Lower lobe of right lung (tissue), 2 donors: Measurements from ENCODE around the gene EHD4. TPM values are rescaled to one million over a fixed set of nuclear protein-coding genes. Genes with fewer than 3 reads are reported as not detected.

ENCODE experiments used
- ATAC-seq, 2 donors: fragments of 200-7000 bp; cut with Tn5 transposase; one replicate each; pipeline ENCODE4 v1.9.1; 2020 to 2022; ENCODE audit warnings: mild to moderate bottlenecking in 2 of 2, moderate library complexity in 2 of 2
- DNase-seq: peaks from one replicate; pipeline ENCODE4 v3.0.0-alpha.2; 2020
- H3K27ac ChIP-seq: fragments of 200-600 bp; one replicate; pipeline ENCODE4 v1.8.0; 2022
- H3K27me3 ChIP-seq: fragments of 200-600 bp; one replicate; pipeline ENCODE4 v1.8.0; 2022; ENCODE audit warnings: low read depth
- H3K36me3 ChIP-seq: fragments of 200-600 bp; one replicate; pipeline ENCODE4 v1.8.0; 2022; ENCODE audit warnings: mild to moderate bottlenecking
- H3K4me1 ChIP-seq: fragments of 200-600 bp; one replicate; pipeline ENCODE4 v1.8.0; 2022
- H3K4me3 ChIP-seq: fragments of 200-600 bp; one replicate; pipeline ENCODE4 v1.8.0; 2022; ENCODE audit warnings: mild to moderate bottlenecking
- H3K9me3 ChIP-seq: fragments of 200-600 bp; one replicate; pipeline ENCODE4 v1.8.0; 2022
- intact Hi-C: fragments of 100-400 bp; cut with DNase I; formaldehyde crosslinking; loops from one replicate; pipeline ENCODE4 v1.11.0; 2022
- total RNA-seq: library from RNA; stranded (reverse); fragmentation: NEBNext Ultra II Directional; extraction: Animal tissue kit (Norgen Biotek cat#: 25700); gene quantifications from one replicate; pipeline ENCODE4 v1.2.1, GENCODE V29; 2021
- TF ChIP-seq, protein P1 (sequence below): fragments of 200-600 bp; IDR thresholded peaks from one replicate; pipeline ENCODE4 v1.8.0; 2022; ENCODE audit warnings: antibody characterized with exemption, mild to moderate bottlenecking
- donor health status: DM: no; HTN: yes; CAD: no; lungs with severe emphysema.

The EHD4 gene
- total RNA-seq, 1 donor from 2014 or later: 35.0 TPM

DNA sequence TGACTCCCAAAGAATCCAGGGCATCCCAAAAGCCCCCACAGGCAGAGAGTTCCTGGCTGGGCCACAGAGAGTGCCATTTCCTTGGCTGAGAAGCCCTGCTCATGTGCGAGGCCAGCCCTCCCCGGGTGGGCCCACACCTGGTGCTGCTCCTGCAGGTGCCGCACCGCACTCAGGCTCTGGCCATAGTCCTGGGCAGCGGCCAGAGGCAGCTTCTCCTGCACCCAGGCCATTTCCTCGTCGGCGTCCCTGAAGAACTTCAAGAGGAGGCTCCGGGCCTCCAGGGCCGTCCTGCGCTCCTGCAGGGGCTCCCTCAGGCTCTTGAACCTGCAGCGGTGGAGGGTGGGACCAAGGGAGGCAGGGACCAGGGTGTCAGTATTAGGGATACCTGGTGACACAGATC is 115.6 kb downstream of the EHD4 start:
- no peak overlapping the region for H3K27ac ChIP-seq
- H3K4me1 ChIP-seq: peaks cover 13% of the 10 kb centered on the region
- no peaks in the 10 kb centered on the region for H3K9me3 ChIP-seq
- TF ChIP-seq, protein P1, sequence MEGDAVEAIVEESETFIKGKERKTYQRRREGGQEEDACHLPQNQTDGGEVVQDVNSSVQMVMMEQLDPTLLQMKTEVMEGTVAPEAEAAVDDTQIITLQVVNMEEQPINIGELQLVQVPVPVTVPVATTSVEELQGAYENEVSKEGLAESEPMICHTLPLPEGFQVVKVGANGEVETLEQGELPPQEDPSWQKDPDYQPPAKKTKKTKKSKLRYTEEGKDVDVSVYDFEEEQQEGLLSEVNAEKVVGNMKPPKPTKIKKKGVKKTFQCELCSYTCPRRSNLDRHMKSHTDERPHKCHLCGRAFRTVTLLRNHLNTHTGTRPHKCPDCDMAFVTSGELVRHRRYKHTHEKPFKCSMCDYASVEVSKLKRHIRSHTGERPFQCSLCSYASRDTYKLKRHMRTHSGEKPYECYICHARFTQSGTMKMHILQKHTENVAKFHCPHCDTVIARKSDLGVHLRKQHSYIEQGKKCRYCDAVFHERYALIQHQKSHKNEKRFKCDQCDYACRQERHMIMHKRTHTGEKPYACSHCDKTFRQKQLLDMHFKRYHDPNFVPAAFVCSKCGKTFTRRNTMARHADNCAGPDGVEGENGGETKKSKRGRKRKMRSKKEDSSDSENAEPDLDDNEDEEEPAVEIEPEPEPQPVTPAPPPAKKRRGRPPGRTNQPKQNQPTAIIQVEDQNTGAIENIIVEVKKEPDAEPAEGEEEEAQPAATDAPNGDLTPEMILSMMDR: no peak
- no peaks in the 10 kb centered on the region for H3K36me3 ChIP-seq
- DNase-seq (no peak), ATAC-seq (no peak)
- no peak overlapping the region for H3K4me3 ChIP-seq
- intact Hi-C loops: no loop called here
- no peaks in the 10 kb centered on the region for H3K27me3 ChIP-seq

DNA sequence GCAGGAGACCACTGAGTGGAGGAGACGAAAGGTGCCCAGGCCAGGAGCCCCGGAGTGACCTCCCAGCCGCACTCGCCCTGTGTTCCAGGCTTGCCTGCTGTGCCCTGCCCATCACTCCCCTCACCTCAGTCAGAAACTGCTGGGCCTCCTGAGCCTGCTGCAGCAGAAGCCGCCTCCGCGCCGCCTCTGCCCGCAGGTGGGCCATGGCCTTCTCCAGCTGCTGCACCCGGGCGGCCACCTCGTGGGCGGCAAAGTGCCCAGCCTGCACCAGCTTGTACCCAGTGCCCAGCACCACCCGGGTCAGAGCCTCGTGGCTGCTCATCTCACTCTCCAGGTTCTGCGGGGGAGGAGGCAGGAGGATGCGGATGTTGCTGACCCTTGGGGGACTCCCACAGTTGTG is 116.1 kb downstream of the EHD4 start:
- Histone ChIP-seq H3K9me3 (no peaks in the 10 kb centered on the region), H3K27ac (no peak overlapping the region), H3K4me1 (peaks cover 17% of the 10 kb centered on the region), H3K36me3 (no peaks in the 10 kb centered on the region), H3K4me3 (no peak overlapping the region), H3K27me3 (no peaks in the 10 kb centered on the region)
- TF ChIP-seq, protein P1: no peak
- ATAC-seq (no peak), DNase-seq (no peak)
- intact Hi-C loops: no loop called here

DNA sequence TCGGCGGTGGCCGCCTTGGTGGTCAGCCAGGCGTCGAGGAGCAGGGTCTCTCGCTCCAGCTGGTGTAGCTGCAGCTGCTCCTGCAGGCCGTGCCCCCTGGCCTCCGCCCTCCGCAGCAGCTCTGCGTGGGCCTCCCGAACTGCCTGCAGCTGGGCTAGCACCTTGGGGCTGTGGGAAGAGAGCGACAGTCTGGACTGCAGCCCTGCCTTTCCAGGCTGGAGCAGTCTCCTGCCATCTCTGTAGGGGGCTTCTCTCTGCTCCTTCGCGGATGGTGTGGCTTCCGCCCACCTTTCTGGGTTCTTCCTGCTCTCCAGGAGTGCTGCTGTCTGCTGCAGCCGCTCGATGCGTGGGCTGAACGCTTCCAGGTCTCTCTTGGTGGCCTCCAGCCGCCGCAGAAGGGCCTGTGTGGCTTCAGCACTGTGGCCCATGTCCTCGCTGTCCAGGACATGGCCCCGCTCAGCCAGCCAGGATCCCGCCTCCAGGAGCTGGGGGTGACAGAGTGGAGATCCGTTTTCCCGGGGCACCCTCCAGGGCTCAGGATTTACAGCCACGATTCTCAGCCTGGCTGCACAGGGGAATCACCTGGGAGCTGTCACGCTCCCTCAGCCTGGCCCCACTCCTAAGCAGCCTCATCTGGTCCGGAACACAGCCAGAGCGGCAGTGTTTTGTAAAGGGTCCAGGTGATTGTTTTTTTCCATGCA is 116.9 kb downstream of the EHD4 start:
- DNase-seq: no peak
- H3K4me3 ChIP-seq: no peak overlapping the region
- H3K9me3 ChIP-seq: no peaks in the 10 kb centered on the region
- TF ChIP-seq, protein P1: no peak
- ATAC-seq: no peak
- peaks cover 24% of the 10 kb centered on the region for H3K4me1 ChIP-seq
- no peaks in the 10 kb centered on the region for H3K36me3 ChIP-seq
- intact Hi-C loops: no loop called here
- H3K27me3 ChIP-seq: no peaks in the 10 kb centered on the region
- H3K27ac ChIP-seq: no peak overlapping the region

DNA sequence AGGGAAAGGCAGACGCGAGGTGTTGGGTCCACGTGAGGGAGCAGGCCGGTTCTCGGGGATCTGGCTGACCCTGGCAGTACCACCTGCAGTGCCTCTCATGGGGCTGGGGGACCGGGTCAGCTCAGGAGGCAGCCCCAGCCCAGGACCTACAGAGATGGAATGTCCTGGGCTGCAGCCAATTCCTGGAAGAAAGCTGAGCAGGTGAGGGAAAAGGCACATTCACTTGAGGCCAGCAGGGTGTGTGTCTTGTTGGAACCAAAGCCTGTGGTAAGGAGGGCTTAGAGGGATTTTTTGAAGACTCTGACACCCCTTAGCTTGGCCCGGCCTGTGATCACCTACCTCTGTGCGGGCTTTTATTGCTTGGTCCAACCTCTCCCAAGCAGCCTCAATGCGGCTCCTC is 117.9 kb downstream of the EHD4 start:
- H3K27ac ChIP-seq: no peak overlapping the region
- TF ChIP-seq, protein P1: no peak
- peaks cover under 1% of the 10 kb centered on the region for H3K36me3 ChIP-seq
- H3K4me3 ChIP-seq: no peak overlapping the region
- intact Hi-C loops: no loop called here
- H3K4me1 ChIP-seq: peaks cover 33% of the 10 kb centered on the region
- DNase-seq: no peak
- ATAC-seq: no peak
- no peaks in the 10 kb centered on the region for H3K9me3 ChIP-seq
- no peaks in the 10 kb centered on the region for H3K27me3 ChIP-seq

DNA sequence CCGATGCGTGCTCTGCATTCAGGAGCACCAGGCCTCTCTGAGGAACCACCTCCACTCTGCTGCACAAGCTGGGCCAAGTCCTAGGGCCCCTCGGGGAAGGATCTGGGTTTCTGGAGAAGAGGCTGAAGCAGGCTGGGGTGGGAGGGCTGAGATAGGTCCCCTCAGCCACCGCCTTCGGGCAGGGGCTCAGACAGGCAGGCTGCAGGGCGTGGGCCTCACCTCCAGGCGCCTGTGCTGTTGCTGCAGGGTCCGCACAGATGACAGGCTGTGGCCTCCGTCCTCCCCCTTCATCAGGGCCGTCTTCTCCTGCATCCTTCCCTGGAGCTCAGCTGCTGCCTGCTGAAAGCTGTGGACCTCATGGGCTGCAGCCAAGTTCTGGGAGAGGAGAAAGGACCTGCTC is 118.5 kb downstream of the EHD4 start:
- no peak overlapping the region for H3K27ac ChIP-seq
- no peaks in the 10 kb centered on the region for H3K27me3 ChIP-seq
- intact Hi-C loops: no loop called here
- peaks cover 6% of the 10 kb centered on the region for H3K36me3 ChIP-seq
- DNase-seq (no peak), ATAC-seq (no peak)
- H3K4me3 ChIP-seq: no peak overlapping the region
- peaks cover 35% of the 10 kb centered on the region for H3K4me1 ChIP-seq
- H3K9me3 ChIP-seq: no peaks in the 10 kb centered on the region
- TF ChIP-seq, protein P1: no peak
